HG02642 (cell line): ENCODE measurements around the gene CMYA5.
"Not testable (repeated sequence)": the region's sequence is repeated elsewhere in the genome, so short reads cannot be mapped to it uniquely, and the experiment has no call there.

ENCODE experiments used
- ATAC-seq: cut with Tn5 transposase; IDR thresholded peaks from one replicate; pipeline ENCODE4 v1.9.1; 2021; ENCODE audit warnings: mild to moderate bottlenecking; ENCODE audit not compliant: unreplicated experiment, poor library complexity

Gene CMYA5

GRCh38 chr5:79699763-79700400 is 10.2 kb downstream of the CMYA5 start:
- ATAC-seq: peak; percentile 81

- ATAC-seq: no peak
These were observed 13.2 kb downstream of the CMYA5 start for GRCh38 chr5:79702606-79703380.

- no peak for ATAC-seq
These were observed 13.7 kb downstream of the CMYA5 start for GRCh38 chr5:79703381-79703645.

GRCh38 chr5:79704553-79704952 is 14.9 kb downstream of the CMYA5 start:
- ATAC-seq: no peak

- no peak for ATAC-seq
These were observed 16.0 kb downstream of the CMYA5 start for GRCh38 chr5:79705632-79706031.

- not testable (repeated sequence) for ATAC-seq
These were observed 16.7 kb downstream of the CMYA5 start for GRCh38 chr5:79706317-79706716.

- ATAC-seq: no peak
These were observed 17.9 kb downstream of the CMYA5 start for GRCh38 chr5:79707535-79707934.

GRCh38 chr5:79712741-79713140 is 23.1 kb downstream of the CMYA5 start:
- no peak for ATAC-seq

GRCh38 chr5:79713727-79714126 is 24.1 kb downstream of the CMYA5 start:
- no peak for ATAC-seq

- ATAC-seq: no peak
These were observed 27.2 kb downstream of the CMYA5 start for GRCh38 chr5:79716839-79717238.

GRCh38 chr5:79720096-79720495 is 30.5 kb downstream of the CMYA5 start:
- no peak for ATAC-seq

- ATAC-seq: no peak
These were observed 38.1 kb downstream of the CMYA5 start for GRCh38 chr5:79727451-79728355.

GRCh38 chr5:79728396-79728795 is 38.8 kb downstream of the CMYA5 start:
- no peak for ATAC-seq

- ATAC-seq: no peak
These were observed 40.0 kb downstream of the CMYA5 start for GRCh38 chr5:79729679-79730078.

- ATAC-seq: no peak
These were observed 40.9 kb downstream of the CMYA5 start for GRCh38 chr5:79730564-79730963.

GRCh38 chr5:79731775-79732174 is 42.1 kb downstream of the CMYA5 start:
- ATAC-seq: no peak

- no peak for ATAC-seq
These were observed 47.2 kb downstream of the CMYA5 start for GRCh38 chr5:79736528-79737514.

- ATAC-seq: no peak
These were observed 48.7 kb downstream of the CMYA5 start for GRCh38 chr5:79738349-79738748.

- no peak for ATAC-seq
These were observed 53.0 kb downstream of the CMYA5 start for GRCh38 chr5:79742549-79743136.
